Osteocyte (in vitro differentiated cells): ENCODE data around the gene NEK10. TPM values are rescaled to one million over a fixed set of nuclear protein-coding genes. Genes with fewer than 3 reads are reported as not detected.

Source experiments
- DNase-seq: peaks from one replicate; pipeline ENCODE4 v3.0.0; 2021; ENCODE audit warnings: mixed read lengths; ENCODE audit not compliant: unreplicated experiment; ENCODE audit errors: extremely low spot score
- H3K27ac Mint-ChIP-seq: one replicate; pipeline ENCODE4 v1.8.0; 2021; ENCODE audit warnings: mild to moderate bottlenecking, mixed read lengths; ENCODE audit not compliant: unreplicated experiment
- H3K27me3 Mint-ChIP-seq: one replicate; pipeline ENCODE4 v1.8.0; 2021; ENCODE audit warnings: mixed read lengths; ENCODE audit not compliant: unreplicated experiment
- H3K36me3 Mint-ChIP-seq: one replicate; pipeline ENCODE4 v1.8.0; 2021; ENCODE audit warnings: mixed read lengths; ENCODE audit not compliant: unreplicated experiment
- H3K4me1 Mint-ChIP-seq: one replicate; pipeline ENCODE4 v1.8.0; 2021; ENCODE audit warnings: mixed read lengths; ENCODE audit not compliant: unreplicated experiment
- H3K4me3 Mint-ChIP-seq: one replicate; pipeline ENCODE4 v1.8.0; 2021; ENCODE audit warnings: mild to moderate bottlenecking, moderate library complexity, mixed read lengths; ENCODE audit not compliant: unreplicated experiment
- H3K9me3 Mint-ChIP-seq: one replicate; pipeline ENCODE4 v1.8.0; 2021; ENCODE audit warnings: mixed read lengths; ENCODE audit not compliant: unreplicated experiment
- total RNA-seq: library from RNA; stranded (reverse); gene quantifications from 2 replicates; pipeline ENCODE4 v1.2.1, GENCODE V29; 2021
- TF ChIP-seq, protein P1 (sequence below): fragments of 200-600 bp; sonication (generic); IDR thresholded peaks from 2 replicates; pipeline ENCODE4 v1.5.0; 2021; ENCODE audit warnings: antibody characterized with exemption, mild to moderate bottlenecking, moderate library complexity

NEK10 gene
- total RNA-seq, 1 donor from 2014 or later = 6.8 TPM

GRCh38 chr3:27081992-27082607, 287.1 kb downstream of the NEK10 start:
- Mint-ChIP-seq H3K4me1 (peaks cover 28% of the 10 kb centered on the region), H3K36me3 (peaks cover 2% of the 10 kb centered on the region), H3K9me3 (no peaks in the 10 kb centered on the region), H3K27me3 (no peaks in the 10 kb centered on the region), H3K27ac (no peak overlapping the region), H3K4me3 (no peak overlapping the region)
- TF ChIP-seq, protein P1, sequence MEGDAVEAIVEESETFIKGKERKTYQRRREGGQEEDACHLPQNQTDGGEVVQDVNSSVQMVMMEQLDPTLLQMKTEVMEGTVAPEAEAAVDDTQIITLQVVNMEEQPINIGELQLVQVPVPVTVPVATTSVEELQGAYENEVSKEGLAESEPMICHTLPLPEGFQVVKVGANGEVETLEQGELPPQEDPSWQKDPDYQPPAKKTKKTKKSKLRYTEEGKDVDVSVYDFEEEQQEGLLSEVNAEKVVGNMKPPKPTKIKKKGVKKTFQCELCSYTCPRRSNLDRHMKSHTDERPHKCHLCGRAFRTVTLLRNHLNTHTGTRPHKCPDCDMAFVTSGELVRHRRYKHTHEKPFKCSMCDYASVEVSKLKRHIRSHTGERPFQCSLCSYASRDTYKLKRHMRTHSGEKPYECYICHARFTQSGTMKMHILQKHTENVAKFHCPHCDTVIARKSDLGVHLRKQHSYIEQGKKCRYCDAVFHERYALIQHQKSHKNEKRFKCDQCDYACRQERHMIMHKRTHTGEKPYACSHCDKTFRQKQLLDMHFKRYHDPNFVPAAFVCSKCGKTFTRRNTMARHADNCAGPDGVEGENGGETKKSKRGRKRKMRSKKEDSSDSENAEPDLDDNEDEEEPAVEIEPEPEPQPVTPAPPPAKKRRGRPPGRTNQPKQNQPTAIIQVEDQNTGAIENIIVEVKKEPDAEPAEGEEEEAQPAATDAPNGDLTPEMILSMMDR = no peak
- DNase-seq = no peak

DNA sequence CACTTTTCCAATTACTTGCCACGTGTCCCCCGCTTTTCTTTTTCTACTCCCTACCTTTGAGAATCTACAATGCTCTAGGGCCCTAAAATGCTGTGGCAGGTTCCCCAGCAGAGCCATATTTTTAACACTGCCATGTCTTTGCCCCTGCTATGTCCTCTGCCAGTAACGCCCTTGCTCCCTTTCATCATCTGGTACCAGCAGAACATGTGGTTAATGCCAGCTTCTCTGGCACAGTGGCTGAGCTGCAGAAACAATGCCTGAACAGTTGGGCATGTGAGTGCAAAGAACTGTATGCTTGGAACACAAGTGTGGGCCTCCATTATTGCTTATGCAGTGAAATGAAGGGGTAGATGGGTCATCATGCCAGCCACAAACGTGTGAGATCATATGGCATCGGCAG, 287.6 kb downstream of the NEK10 start:
- Mint-ChIP-seq H3K36me3 (peaks cover 2% of the 10 kb centered on the region), H3K4me3 (no peak overlapping the region), H3K27me3 (no peaks in the 10 kb centered on the region), H3K27ac (no peak overlapping the region), H3K4me1 (peaks cover 28% of the 10 kb centered on the region), H3K9me3 (no peaks in the 10 kb centered on the region)
- DNase-seq = no peak
- TF ChIP-seq, protein P1 = no peak

GRCh38 chr3:27080258-27080525, 289.0 kb downstream of the NEK10 start:
- H3K9me3 Mint-ChIP-seq = no peaks in the 10 kb centered on the region
- no peak overlapping the region for H3K4me3 Mint-ChIP-seq
- DNase-seq = no peak
- H3K4me1 Mint-ChIP-seq = peaks cover 25% of the 10 kb centered on the region
- H3K36me3 Mint-ChIP-seq = peaks cover 2% of the 10 kb centered on the region
- peaks cover 2% of the 10 kb centered on the region for H3K27me3 Mint-ChIP-seq
- TF ChIP-seq, protein P1 = no peak
- H3K27ac Mint-ChIP-seq = no peak overlapping the region

DNA sequence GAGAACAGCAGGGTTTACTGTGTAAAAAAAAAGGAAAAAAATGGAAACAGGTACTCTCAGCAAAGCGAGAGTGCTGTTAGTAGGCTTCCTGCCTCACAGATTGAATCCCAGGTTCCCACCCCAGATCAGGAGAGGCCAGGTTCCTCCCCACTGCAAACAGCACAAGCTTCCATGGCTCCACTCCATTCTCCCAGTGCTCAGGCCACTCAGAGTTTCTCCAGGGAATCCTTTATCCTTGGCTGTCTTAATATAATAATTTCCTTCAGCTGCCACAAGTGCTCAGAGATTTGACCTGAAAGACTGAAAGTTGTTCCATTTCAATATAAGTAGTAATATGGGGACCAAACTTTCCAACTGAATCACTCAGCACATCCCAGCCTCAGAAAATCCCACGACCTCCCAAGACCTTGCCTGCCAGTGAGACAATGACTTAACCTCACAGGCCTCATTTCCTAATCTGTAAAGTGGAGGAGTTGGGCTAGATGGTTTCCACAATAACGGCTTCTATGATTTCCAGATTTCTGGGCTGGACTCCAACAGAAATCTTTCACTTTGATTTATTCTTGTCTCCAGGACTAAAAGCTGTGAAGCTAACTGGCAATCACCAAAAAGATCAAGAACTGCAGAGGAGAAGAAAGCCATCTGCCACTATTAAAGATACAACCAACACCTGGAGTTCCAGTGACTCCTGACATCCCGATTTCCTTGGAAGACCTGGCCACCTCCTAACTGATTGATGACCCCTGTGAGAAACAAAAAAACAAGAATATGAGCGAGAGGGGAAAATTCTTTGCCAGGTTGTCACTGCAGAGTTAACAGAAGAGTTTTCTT, 289.5 kb downstream of the NEK10 start:
- Mint-ChIP-seq H3K36me3 (peaks cover 2% of the 10 kb centered on the region), H3K4me3 (no peak overlapping the region)
- DNase-seq = no peak

More for the DNA sequence above, 289.5 kb downstream of the NEK10 start:
- TF ChIP-seq, protein P1 = no peak
- Mint-ChIP-seq H3K27ac (no peak overlapping the region), H3K9me3 (no peaks in the 10 kb centered on the region), H3K27me3 (peaks cover 3% of the 10 kb centered on the region), H3K4me1 (peaks cover 26% of the 10 kb centered on the region)
